GM21576 (cell line): ENCODE results near the gene FASTKD1.
"Not testable (repeated sequence)": the region's sequence is repeated elsewhere in the genome, so short reads cannot be mapped to it uniquely, and the experiment has no call there.

Source experiments
- ATAC-seq: cut with Tn5 transposase; IDR thresholded peaks from one replicate; pipeline ENCODE4 v1.9.1; 2021; ENCODE audit warnings: mild to moderate bottlenecking, moderate library complexity; ENCODE audit not compliant: unreplicated experiment

The FASTKD1 gene, protein sequence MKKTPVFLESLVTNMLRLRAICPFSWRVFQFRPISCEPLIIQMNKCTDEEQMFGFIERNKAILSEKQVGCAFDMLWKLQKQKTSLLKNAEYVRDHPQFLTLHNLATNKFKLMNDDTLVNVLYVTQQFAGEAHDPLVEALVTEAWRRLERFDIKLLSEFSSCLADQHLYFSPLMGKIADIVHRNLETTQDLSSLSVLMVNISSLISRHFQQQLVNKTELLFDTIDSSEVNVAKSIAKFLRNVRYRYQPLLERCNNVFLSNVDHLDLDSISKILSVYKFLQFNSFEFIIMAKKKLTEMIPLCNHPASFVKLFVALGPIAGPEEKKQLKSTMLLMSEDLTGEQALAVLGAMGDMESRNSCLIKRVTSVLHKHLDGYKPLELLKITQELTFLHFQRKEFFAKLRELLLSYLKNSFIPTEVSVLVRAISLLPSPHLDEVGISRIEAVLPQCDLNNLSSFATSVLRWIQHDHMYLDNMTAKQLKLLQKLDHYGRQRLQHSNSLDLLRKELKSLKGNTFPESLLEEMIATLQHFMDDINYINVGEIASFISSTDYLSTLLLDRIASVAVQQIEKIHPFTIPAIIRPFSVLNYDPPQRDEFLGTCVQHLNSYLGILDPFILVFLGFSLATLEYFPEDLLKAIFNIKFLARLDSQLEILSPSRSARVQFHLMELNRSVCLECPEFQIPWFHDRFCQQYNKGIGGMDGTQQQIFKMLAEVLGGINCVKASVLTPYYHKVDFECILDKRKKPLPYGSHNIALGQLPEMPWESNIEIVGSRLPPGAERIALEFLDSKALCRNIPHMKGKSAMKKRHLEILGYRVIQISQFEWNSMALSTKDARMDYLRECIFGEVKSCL

DNA sequence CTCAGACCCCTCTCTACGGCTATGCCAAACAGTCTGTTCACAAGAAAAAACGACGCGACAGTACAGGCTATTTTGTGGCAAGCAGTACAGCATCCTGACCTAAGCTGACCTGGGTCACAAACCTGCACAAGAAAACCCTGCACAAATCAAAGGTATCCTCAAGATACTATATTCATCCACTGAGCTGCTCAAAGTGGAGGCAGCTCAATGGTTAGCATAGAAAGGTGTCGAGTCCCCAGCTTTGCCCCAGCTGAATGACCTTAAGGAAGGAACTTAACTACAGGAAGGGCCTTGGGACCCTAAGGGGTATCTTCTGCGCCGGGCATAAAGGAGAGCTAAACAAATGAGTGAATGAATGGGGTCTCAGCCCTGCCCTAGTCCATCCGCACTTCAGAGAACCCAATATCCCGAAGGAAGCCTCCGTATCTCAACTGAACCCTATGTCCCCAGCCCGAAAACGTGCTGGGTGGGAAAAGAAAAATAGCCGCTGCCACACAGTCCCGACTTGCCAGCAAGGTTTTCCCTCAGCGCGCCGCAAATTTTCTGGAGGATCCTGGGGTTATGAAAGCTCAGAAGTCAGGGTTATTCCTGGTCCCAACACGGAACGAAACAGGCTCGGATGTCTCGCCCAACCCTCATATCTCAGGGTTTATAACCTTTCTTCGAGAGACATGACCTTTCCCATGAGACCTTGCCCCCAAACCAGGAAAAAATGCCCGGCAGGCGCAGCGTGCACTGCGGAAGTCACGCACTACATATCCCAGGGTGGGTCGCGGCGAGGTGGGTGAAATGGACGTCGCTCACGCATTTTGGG lies at the start of gene FASTKD1:
FASTKD1 (minus strand) TSS at position 706 of the 814 bp plus-strand sequence. CDS start 1,836 bp downstream, outside the sequence.
- peak; percentile 99 for ATAC-seq

DNA sequence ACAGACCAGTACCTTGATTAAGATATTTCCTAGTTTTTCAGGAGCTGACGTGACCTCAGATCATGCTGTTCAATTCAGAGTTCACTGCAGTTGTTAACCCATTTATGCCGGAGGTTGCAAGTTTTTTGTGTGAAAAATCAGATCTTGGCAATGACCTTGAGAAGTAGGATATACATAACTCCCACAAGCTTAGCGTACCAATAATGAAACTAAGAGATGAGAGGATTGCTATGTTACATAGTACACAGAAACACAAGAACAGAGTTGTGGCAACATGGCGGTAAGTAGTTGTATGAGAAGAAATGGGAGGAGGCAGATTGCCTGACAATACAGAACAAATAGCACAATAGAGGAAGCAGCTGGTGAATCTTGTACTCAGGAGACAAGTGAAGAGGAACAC lies 49.6 kb upstream of the FASTKD1 start:
- ATAC-seq: no peak

DNA sequence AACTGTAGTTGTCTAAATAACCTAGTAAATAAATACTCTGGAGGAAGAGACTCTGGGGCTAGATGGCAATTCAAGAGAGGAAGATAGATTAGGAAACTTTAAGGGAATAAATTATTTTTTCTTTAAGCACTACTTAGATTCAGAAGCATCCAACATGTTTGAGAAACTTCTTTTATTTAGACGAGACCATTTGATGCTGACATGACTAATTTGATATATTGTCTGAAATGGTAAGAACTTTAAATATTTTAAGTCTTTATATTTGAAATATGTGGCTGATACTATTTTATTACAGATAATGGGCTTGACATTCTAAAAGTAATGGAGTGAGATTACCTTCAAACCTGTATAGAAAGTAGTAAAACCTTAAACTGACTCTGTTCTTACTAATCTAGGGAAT lies 46.8 kb upstream of the FASTKD1 start:
- no peak for ATAC-seq

DNA sequence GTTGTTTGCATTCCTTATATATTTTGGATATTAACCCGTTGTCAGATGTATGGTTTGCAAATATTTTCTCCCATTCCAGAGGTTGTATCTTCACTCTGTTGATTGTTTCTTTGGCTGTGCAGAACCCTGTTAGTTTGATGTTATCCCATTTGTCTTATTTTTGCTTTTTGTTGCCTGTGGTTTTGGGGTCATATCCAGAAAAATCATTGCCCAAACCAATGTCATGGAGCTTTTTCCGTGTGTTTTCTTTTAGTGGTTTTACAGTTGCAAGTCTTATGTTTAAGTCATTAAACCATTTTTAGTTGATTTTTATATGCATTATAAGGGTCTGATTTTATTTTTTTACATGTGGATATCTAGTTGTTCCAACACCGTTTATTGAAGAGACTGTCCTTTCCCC lies 46.3 kb upstream of the FASTKD1 start:
- ATAC-seq: no peak

DNA sequence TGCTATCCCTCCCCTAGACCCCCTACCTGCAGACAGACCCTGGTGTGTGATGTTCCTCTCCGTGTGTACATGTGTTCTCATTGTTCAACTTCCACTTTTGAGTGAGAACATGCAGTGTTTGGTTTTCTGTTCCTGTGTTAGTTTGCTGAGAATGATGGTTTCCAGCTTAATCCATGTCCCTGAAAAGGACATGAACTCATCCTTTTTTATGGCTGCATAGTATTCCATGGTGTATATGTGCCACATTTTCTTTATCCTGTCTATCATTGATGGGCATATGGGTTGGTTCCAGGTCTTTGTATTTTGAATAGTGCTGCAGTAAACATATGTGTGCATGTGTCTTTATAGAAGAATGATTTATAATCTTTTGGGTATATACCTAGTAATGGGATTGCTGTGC lies 42.3 kb upstream of the FASTKD1 start:
- ATAC-seq: not testable (repeated sequence)

DNA sequence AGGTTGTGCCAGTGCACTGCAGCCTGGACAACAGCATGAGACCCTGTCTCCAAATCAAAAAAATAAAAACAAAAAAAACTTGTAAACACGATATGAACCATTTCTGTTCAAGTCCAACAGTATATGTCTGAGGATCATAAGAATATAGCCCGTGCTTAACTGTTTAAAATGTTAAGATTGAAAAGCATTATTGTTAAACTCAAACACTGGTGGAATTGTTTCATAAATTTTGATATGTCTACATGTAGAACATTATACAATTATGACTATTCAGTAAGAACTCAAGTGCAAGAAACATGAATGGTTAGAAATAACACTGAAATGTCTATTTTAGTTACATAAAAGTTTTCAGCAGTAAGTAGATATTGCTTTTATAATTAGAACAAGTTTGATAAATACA lies 40.2 kb upstream of the FASTKD1 start:
- ATAC-seq: no peak

DNA sequence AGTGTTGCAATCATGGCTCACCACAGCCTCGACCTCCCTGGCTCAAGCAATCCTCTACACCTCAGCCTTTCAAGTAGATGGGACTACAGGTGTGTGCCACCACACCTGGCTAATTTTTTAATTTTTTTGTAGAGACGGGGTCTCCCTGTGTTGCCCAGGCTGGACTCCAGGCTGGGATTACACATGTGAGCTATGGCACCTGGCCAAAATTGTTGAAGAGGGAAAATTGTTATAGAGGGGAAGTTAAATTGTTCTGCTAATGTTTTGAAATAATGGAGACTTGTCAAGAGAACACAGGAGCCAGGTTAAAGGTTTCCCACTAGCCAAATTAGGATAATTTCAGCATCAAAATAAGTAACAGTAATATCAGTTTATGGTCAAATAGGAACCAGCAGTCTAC lies 35.6 kb upstream of the FASTKD1 start:
- no peak for ATAC-seq

DNA sequence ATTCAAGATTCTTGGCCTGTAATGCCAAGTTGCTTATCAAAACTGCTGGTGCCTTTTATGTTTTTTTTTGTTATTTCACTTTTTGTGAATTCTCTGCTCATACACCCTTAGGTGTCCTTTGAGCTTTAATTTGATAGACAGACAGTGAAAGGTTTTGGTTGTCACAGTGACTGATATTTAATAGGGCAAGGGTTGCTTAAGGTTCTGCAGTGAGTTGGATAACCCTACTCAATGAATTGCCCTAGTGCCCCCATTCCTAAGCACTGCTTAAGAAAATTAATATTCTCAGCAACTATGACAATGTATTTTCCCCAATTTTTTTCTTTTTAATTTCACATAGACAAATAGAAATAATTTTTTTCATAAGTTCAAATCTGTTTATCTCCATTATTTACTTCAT lies 25.9 kb upstream of the FASTKD1 start:
- no peak for ATAC-seq

DNA sequence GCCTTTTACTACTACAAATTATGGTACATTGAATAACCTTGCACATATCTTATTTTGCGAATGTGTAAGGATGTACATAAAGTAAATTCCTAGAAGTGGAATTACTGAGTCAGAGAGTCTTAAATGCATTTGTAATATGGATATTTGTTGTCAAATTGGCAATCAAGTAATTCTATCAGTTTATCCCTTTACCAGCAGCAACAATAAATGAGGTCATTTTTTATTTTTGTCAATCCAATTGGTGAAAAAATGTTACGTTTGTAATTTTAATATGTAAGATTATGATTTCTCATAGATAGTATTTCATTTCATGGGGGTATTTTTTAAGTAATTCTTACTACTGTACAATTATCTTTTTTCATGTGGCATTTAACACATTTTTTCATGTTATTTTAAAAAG lies 25.3 kb upstream of the FASTKD1 start:
- no peak for ATAC-seq

DNA sequence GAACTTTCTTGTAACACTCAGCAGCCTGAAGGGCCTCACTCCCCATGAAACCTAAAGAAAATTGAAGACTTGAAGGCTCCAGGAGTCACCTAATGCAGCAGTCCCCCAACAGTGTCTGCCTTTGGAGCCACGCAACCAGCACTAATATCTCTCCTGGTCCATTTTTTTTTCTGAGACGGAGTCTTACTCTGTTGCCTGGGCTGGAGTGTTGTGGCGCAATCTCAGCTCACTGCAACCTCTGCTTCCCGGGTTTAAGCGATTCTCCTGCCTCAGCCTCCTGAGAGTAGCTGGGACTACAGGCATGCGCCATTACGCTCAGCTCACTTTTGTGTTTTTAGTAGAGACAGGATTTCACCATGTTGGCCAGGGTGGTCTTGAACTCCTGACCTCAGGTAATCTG lies 22.9 kb upstream of the FASTKD1 start:
- ATAC-seq: not testable (repeated sequence)

DNA sequence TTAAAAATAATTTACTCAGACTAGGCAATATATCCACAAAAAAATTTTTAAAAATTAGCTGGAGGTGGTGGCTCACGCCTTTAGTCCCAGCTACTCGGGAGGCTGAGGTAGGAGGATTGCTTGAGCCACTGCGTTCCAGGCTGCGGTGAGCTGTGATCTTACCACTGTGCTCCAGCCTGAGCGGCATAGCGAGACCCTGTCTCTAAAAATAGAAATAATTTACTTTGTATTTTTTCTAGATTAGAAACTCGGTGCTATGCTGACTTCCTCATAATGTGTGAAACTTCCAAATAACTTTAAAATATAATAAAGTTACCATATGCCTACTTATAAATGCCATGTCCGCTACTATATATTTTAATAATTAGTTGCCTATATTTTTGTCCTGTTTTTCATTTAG lies 17.1 kb upstream of the FASTKD1 start:
- no peak for ATAC-seq

DNA sequence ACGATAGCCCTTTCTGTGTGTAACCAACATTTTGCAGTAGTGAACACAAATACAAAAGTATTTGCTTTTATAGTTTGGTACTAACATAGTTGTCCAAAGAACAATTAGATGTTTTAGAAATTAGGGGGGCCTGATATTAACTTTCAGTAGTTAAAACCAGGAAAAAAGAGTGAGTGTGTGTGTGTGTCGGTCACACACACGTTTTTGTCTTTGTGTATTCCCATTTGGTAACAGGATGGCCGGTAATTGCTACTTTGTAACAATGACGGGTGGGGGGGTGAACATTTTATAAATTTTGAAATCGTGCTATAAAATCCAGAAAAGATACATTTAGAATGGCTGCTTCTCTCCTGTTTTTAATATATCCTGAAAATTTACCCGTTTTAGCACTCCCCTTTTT lies 12.0 kb upstream of the FASTKD1 start:
- no peak for ATAC-seq

DNA sequence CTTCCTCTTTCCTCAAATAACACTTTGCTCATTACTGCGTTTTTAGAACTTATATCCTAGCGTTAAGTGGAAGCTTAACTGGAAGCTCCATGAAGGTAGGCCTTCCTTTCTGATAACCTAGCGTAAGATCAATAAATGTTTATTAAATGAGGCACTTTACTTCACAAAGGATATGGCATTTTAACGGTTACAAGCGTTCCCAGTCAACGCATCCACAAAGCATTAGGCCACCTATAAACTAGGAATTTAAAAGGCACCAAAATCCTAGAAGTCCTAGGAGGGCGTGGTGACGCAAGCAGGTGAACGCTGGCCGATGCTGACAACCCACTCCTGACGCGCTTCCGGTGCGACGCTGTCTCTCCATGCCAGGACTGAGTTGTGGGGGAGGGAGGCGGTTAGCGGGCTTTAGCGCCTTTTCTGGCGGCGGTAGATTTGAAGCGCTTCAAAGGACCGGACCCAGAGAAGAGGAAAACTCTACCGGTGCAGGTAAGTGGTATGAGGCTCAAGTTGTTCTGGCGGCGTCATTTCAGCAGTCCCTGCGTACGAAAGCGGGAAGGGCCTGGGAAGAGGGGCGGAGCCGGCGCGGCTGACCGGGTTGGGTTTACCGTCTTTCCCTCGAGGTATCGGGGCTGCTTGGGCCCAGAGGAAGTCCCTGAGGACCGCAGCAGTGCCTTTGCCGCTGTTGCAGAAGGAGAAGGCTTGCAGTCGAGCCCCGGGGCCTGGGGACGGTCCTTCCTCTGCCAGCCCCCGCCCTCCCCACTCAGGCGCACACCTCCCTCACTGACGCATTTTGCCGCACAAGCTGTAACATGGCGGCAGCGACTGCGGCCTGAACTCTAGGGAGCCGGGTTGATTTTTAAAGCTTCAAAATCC lies 10.6 kb upstream of the FASTKD1 start, which contains the start of gene PPIG:
PPIG (plus strand) TSS at position 347 of the 873 bp plus-strand sequence. CDS start 19,691 bp downstream, outside the sequence.
- ATAC-seq: peak; percentile 89

DNA sequence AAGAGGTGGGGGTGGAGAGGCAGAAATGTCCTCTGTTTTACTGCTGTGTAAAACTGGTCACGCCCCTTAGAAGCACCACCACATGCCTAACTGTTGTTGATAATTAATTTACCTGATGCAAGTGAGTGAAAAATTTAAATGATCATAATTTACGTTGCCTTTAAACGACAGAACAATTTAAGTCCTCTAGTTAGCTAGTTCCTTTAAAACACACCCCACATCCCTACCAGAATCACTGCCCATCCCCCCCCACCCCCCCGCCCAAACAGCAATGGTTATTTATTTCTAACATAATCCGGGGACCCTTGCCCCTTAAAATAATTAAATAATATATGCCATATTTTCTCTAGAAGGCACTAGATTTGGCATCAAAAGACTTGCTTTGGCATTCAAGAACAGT lies 9.9 kb upstream of the FASTKD1 start:
- ATAC-seq: no peak

DNA sequence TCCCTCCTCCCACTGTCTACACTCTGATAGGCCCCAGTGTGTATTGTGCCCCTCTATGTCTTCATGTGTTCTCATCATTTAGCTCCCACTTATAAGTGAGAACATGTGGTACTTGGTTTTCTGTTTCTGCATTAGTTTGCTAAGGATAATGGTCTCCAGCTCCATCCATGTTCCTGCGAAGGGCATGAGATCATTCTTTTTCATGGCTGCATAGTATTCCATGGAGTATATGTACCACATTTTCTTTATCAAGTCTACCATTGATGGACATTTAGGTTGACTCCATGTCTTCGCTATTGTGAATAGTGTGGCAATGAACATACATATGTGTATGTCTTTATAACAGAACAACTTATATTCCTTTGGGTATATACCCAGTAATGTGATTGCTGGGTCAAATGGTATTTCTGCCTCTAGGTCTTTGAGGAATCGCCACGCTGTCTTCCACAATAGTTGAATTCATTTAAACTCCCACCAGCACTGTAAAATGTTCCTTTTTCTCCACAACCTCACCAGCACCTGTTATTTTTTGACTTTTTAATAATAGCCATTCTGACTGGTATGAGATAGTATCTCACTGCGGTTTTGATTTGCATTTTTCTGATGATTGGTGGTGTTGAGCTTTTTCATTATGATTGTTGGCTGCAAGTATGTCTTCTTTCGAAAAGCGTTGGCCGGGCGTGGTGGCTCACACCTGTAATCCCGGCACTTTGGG lies 9.0 kb upstream of the FASTKD1 start:
- not testable (repeated sequence) for ATAC-seq

DNA sequence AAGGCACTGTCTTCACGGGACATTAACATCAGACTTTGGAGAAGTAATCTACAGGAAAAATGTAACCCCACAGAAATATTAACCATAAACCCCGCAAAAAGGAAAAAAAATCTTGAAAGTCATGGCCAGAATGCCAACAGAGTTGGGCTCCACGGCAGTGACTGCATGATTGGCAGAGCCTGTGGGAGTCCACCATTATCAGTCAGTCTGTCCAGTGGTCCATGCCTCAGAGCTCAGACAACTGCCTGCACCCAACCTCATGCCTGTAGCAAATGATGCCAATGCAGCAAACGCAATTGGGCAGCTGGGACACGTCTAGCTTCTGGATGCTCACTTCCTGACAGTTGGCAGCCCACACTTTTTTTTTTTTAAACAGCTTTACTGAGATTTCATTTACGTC lies 5.4 kb upstream of the FASTKD1 start:
- ATAC-seq: no peak

DNA sequence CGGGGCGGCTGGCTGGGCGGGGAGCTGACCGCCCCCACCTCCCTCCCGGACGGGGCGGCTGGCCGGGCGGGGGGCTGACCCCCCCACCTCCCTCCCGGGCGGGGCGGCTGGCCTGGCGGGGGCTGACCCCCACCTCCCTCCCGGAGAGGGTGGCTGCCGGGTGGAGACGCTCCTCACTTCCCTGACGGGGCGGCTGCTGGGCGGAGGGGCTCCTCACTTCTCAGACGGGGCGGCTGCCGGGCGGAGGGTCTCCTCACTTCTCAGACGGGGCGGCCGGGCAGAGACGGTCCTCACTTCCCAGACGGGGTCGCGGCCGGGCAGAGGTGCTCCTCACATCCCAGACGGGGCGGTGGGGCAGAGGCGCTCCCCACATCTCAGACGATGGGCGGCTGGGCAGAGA lies 1.6 kb upstream of the FASTKD1 start:
- ATAC-seq: not testable (repeated sequence)

DNA sequence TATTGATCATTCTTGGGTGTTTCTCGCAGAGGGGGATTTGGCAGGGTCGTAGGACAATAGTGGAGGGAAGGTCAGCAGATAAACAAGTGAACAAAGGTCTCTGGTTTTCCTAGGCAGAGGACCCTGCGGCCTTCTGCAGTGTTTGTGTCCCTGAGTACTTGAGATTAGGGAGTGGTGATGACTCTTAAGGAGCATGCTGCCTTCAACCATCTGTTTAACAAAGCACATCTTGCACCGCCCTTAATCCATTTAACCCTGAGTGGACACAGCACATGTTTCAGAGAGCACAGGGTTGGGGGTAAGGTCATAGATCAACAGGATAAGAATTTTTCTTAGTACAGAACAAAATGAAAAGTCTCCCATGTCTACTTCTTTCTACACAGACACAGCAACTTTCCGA lies 874 bp upstream of the FASTKD1 start:
- ATAC-seq: not testable (repeated sequence)

DNA sequence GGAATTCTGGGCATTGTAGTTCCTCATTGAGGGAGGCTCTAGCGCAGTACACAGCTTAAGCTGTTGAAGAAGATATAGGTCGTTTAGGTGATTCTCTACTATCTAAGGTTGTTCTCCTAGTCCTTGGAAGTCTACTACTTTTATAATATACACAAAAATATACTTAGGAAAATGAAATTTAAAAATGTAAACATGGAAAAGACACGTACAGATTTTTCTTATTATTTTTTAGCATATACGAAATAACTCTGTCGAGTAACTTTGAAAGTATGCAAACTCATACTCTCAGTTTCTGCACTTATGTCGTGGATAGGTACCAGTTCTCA lies 272 bp upstream of the FASTKD1 start:
- ATAC-seq: no peak

DNA sequence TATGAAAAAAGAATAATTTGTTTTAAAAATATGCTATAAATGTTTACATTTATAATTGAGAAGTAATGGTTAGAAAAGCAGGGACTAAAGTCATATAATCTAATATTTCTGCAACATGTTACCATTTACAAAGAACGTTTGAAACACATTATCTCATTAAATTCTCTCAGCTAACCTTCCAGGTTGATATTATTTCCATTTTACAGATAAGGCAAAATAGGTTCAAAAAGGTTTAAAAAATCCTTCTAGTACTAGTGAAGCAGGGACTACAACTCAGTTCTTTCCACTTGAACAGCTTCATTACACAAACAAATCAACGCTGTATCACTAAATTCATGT lies 875 bp downstream of the FASTKD1 start:
- no peak for ATAC-seq
